Memory B cell (primary cell): ENCODE measurements around the gene CYRIA.

Source experiments
- ATAC-seq: fragments of 150-1000 bp; cut with Tn5 transposase; 2 replicates; pipeline ENCODE4 v1.10.0; 2021; ENCODE audit warnings: low read depth, mild to moderate bottlenecking, moderate library complexity
- DNase-seq, 2 donors: peaks; one replicate each; pipeline ENCODE4 v3.0.0; 2022; ENCODE audit warnings: low spot score in 2 of 2
- H3K27ac Mint-ChIP-seq: one replicate; pipeline ENCODE4 v1.8.0; 2022; ENCODE audit warnings: mild to moderate bottlenecking, moderate library complexity, mixed read lengths
- H3K27me3 Mint-ChIP-seq: one replicate; pipeline ENCODE4 v1.8.0; 2022; ENCODE audit warnings: mixed read lengths
- H3K36me3 Mint-ChIP-seq: one replicate; pipeline ENCODE4 v1.8.0; 2022; ENCODE audit warnings: mild to moderate bottlenecking, mixed read lengths
- H3K4me1 Mint-ChIP-seq: one replicate; pipeline ENCODE4 v1.8.0; 2022; ENCODE audit warnings: mixed read lengths
- H3K4me3 Mint-ChIP-seq: one replicate; pipeline ENCODE4 v1.8.0; 2022; ENCODE audit warnings: mild to moderate bottlenecking, moderate library complexity, mixed read lengths
- H3K9me3 Mint-ChIP-seq: one replicate; pipeline ENCODE4 v1.8.0; 2022; ENCODE audit warnings: mixed read lengths

The CYRIA gene

DNA sequence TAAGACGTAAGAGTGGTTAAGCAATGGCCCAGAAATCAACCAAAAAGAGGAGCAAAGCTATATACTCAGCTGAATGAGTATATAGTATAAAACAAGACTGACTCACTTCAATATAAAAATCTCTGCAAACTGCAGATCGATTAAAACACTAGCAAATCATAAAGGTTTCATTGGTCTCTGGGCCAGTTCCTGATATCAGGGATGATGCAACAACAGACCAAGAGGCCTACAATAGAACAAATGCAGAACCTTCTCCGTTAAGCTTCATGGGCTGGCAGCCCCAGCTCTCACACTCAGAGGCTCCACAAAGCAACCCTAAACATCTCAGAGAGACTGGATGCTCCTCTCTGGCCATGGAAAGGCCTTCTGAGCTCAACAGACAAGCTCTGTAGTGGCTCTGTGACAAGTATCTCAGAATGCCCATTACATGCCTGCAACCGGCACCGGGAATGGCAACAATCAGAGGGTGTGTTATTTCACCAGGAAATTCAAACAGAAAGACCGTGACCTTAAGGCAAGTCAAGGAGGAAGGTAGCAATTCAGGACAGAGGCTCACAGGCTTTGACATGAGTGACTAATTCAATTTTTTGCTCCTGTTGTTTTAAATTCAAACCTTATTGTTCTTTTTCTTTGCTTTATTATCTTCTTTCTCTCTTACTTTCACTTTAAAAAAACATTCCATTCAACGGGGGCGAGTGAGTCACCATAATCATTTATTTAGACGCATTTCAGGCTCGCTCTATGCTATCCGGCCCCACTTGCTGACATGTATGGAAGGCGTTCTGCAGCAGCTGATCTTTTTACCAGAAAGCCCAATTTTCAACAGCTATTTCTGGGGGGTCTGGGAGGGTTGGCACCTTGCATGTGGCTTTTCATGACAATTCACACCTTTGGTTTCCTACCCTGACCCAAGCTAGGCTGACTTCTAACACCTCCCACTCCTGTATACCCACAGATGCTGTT is 15.1 kb downstream of the CYRIA start:
- peak in 1 of 2 donors; percentile 22 for DNase-seq
- peak overlapping the region; percentile 79 for H3K4me3 Mint-ChIP-seq
- H3K36me3 Mint-ChIP-seq, result peaks cover 19% of the 10 kb centered on the region
- H3K9me3 Mint-ChIP-seq, result no peaks in the 10 kb centered on the region
- no peaks in the 10 kb centered on the region for H3K27me3 Mint-ChIP-seq
- H3K4me1 Mint-ChIP-seq, result peaks cover 72% of the 10 kb centered on the region
- peak; percentile 62 for ATAC-seq
- peak overlapping the region; percentile 96 for H3K27ac Mint-ChIP-seq

DNA sequence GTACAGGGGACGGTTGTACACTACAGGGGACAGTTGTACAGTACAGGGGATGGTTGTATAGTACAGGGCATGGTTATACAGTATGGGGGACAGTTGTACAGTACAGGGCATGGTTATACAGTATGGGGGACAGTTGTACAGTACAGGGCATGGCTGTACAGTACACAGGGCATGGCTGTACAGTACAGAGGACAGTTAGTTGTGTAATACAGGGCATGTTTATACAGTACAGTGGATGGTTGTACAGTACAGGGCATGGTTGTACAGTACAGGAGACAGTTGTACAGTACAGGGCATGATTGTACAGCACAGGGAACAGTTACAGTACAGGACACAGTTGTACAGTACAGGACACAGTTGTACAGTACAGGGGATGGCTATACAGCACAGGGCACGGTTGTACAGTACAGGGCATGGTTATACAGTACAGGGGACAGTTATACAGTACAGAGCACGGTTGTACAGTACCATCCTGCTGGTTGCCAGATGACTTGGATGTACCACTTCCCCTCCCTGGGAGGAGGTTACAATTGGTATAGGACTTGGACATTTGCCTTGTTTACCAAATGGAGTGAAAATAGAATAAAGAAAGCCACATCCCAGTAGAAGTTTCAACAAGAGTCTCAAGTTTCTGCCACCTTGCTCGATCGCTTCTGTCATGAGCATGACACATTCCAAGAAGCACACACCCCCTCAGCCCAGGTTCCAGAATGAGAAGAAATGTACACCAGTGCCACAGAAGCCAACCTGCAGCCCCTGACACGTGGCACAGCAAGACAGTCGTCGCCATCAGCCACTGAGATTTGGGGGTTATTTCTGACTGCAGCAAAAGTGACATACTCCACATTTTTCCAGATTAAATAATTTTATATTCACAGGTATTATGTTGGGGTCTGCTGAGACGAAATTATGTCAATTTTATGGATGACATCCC is 16.0 kb downstream of the CYRIA start:
- Mint-ChIP-seq H3K36me3 (peaks cover 22% of the 10 kb centered on the region), H3K4me3 (peak overlapping the region; percentile 33), H3K27me3 (no peaks in the 10 kb centered on the region), H3K27ac (peak overlapping the region; percentile 96), H3K4me1 (peaks cover 67% of the 10 kb centered on the region), H3K9me3 (no peaks in the 10 kb centered on the region)
- ATAC-seq (no peak), DNase-seq (no peak)

DNA sequence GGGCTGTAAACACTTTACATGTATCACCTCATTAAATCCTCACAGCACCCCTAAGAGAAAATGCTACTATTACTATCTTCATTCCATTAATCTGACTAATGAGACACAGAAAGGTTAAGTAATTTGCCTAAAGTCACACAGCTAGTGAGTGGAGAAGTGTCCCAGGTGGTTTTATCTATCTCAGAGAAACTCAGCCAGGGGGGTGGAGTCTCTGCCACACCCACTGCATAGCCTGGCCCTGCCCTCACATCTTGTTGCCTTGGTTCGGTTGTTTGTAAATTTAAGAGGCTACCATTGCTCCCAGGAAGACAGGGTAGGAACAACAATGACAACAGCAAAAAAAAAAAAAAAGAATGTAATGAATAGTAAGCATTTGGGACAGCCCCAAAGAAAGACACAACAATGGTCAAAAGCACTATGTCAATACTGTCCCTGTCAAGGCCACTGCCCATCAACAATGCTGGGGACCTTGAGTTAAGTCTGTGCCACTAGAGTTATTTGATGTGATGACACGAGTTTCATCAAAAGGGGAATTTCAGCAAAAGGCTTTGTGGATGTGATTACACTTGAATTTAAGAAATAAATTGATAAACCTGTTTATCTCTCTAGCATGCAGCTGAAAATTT is 17.5 kb downstream of the CYRIA start:
- H3K4me3 Mint-ChIP-seq, result no peak overlapping the region
- H3K27ac Mint-ChIP-seq, result peak overlapping the region; percentile 76
- peaks cover 19% of the 10 kb centered on the region for H3K36me3 Mint-ChIP-seq
- no peaks in the 10 kb centered on the region for H3K9me3 Mint-ChIP-seq
- DNase-seq (no peak), ATAC-seq (peak; percentile 41)
- H3K4me1 Mint-ChIP-seq, result peaks cover 67% of the 10 kb centered on the region
- no peaks in the 10 kb centered on the region for H3K27me3 Mint-ChIP-seq

DNA sequence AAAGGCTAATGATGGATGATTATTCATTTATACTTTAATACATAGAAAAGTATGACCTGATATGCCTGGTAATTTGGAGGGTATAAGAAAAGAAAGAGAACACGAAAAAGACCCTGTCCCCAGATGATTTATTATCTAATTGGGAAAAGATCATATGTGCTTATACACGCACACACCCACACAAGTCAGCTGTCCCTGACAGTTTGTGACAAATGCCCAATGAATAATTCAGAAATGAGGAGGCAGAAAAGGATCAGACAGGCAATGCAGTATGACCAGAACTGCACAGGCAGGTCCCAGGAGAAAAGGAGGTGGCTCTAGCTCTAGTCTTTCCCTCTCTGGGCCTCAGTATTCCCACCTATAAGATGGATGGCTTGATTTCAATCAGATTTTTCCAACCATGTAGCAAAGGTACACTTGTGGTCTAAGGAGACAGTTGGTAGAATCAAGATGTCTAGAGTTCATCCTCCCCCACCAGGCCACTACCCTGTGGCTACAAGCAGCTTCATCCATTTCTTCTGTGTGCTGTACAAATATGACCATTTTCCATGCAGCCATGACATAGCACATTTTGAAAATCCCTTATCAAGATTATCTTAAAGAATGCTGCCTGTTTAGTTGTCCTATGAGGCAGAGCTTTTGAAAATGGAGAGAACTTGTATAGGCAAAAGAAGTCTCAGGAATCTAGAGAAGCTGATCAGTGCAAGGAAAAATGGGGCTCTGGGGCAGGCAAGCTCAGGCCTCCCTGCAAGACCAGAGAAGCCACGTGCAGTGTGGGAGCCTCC is 19.7 kb downstream of the CYRIA start:
- no peak overlapping the region for H3K27ac Mint-ChIP-seq

DNA sequence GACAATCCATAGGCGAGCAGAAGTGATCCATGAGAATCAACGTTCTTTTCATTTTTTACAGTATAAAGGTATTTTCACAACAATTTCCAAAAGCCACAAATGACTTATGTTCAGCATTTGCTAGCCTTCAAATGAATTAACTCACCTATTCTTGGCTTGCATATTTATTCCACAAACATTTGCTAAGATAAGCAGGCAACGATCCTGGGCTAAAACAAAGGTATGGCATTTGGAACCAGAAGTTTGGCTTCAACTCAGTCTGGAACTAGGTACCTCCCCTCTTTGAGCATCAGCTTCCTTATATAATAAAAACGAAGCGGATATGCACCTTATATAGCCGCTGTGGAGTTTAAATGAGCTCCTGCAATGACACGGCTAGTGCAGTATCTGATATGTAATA is 20.5 kb downstream of the CYRIA start:
- peaks cover 66% of the 10 kb centered on the region for H3K4me1 Mint-ChIP-seq
- ATAC-seq, result no peak
- peaks cover 29% of the 10 kb centered on the region for H3K36me3 Mint-ChIP-seq
- H3K27ac Mint-ChIP-seq, result peak overlapping the region; percentile 76
- no peaks in the 10 kb centered on the region for H3K27me3 Mint-ChIP-seq
- H3K4me3 Mint-ChIP-seq, result no peak overlapping the region
- no peak for DNase-seq
- no peaks in the 10 kb centered on the region for H3K9me3 Mint-ChIP-seq

More for the DNA sequence above, 19.7 kb downstream of the CYRIA start:
- H3K27me3 Mint-ChIP-seq, result no peaks in the 10 kb centered on the region
- H3K36me3 Mint-ChIP-seq, result peaks cover 28% of the 10 kb centered on the region
- H3K9me3 Mint-ChIP-seq, result no peaks in the 10 kb centered on the region
- H3K4me1 Mint-ChIP-seq, result peaks cover 72% of the 10 kb centered on the region
- H3K4me3 Mint-ChIP-seq, result no peak overlapping the region
- no peak for ATAC-seq
- no peak for DNase-seq

DNA sequence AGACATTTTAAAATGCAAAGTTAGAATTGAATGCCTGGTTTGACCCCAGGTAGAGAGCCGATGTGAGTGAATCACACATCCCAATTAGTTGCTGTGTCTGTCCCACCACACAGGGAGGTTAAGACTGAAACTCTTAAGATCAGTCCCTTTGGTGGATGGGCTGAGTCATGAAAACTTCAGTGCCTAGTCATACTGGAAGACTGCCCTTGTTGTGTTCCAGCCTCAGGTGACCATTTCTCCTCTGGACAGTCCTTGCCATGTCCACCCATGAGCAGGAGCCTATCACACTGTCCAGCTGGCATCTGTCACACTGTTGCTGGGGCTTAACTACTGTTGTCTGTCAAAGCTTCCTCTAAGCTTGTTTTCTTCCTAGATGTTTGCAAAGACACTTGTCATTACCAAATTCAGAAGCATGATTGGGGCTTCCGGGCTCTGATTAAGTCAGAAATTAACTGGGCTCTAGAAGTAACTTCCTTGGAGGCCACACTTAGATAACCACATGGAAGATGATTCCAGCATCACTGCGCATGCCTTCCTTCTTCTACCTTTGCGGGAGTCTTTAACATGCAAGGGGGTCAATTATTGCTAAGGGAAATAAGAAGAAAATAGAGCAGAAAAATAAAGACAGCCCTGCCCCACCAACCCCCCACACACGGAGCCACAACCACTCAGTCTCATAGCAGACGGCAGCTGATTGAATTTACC is 21.3 kb downstream of the CYRIA start:
- no peaks in the 10 kb centered on the region for H3K9me3 Mint-ChIP-seq
- H3K4me3 Mint-ChIP-seq, result no peak overlapping the region
- ATAC-seq, result no peak
- H3K27ac Mint-ChIP-seq, result peak overlapping the region; percentile 76
- peaks cover 61% of the 10 kb centered on the region for H3K4me1 Mint-ChIP-seq
- no peak for DNase-seq
- no peaks in the 10 kb centered on the region for H3K27me3 Mint-ChIP-seq
- H3K36me3 Mint-ChIP-seq, result peaks cover 26% of the 10 kb centered on the region

DNA sequence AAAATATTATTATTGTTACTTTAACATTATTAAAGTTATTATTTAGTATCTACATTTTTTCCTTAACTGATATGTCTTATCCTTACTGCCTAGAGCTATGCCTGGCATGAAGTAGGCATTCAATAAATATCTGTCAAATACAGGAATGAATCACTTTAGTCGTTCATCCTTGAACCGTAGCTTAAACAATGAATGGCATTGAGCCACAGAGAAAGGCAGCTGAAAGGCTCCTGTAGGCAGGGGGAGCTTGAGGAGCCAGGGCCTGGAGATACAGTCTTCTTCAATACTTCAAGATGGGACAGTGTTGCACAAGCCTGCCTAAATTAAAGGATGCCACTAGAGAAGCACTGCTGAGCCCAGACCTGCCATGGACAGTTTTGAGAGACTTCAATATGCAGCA is 22.5 kb downstream of the CYRIA start:
- Mint-ChIP-seq H3K27ac (no peak overlapping the region), H3K4me3 (no peak overlapping the region), H3K27me3 (no peaks in the 10 kb centered on the region), H3K4me1 (peaks cover 65% of the 10 kb centered on the region), H3K9me3 (no peaks in the 10 kb centered on the region), H3K36me3 (peaks cover 28% of the 10 kb centered on the region)
- no peak for DNase-seq
- no peak for ATAC-seq

DNA sequence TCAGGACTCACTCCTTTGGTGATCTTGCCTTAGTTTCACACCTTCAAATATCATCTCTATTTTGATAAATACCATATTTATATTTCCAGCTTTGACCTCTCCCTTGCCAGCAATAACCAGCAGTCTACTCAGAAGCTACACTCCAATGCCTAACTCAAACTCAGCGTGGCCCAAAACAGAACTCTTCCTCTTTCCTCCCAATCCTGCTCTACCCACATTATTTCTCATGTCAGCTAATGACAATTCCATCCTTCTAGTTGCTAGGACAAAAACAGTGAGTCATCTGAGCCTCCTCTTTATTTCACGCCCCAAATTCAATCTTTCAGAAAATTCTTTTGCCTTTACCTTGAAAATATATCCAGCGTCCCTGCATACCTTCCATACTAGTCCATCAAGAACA is 23.5 kb downstream of the CYRIA start:
- DNase-seq (no peak), ATAC-seq (no peak)
- Mint-ChIP-seq H3K4me1 (peaks cover 62% of the 10 kb centered on the region), H3K27ac (no peak overlapping the region), H3K27me3 (no peaks in the 10 kb centered on the region), H3K4me3 (no peak overlapping the region), H3K9me3 (peaks cover 2% of the 10 kb centered on the region), H3K36me3 (peaks cover 36% of the 10 kb centered on the region)

DNA sequence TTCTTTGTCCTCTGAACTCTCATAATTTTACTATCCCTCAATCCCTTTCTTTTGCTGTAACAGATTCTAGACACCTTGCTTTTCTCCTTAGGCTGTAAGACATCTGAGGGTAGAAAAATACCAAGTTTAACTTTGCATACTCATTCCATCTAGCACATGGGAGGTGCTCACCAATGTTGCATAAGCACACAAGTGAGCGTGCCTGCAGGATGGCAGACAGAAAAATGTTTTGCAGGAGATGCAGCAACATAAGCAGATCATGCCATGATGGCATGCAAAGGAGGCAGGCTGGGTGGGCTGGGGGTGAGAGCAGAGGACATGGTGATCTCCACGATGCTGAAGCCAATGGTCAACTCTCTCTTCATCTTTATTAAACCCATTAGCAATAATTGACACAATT is 24.1 kb downstream of the CYRIA start:
- Mint-ChIP-seq H3K27ac (peak overlapping the region; percentile 63), H3K27me3 (no peaks in the 10 kb centered on the region), H3K9me3 (peaks cover 2% of the 10 kb centered on the region), H3K4me3 (no peak overlapping the region), H3K4me1 (peaks cover 61% of the 10 kb centered on the region), H3K36me3 (peaks cover 39% of the 10 kb centered on the region)
- DNase-seq (no peak), ATAC-seq (no peak)

DNA sequence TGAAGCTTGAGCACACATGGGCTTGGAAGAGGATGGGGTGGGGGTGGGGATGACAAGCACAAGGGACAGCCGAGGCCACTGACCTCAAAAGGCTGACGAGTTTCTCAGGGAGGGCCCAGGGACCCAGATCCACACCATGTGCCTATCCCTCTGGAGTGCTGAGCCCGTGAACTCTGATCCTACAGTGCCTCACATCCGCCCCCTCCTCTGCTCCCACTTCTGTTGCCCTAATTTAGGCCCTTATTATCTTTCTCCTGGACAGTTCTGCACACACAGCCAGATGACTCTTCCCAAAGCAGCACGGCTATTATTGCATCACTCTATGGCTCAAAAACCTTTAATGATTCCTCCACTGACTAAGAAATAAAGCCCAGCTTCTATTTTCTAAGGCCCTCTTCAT is 24.8 kb downstream of the CYRIA start:
- H3K27ac Mint-ChIP-seq, result no peak overlapping the region
- H3K4me1 Mint-ChIP-seq, result peaks cover 62% of the 10 kb centered on the region
- no peak for DNase-seq
- H3K9me3 Mint-ChIP-seq, result peaks cover 2% of the 10 kb centered on the region
- H3K4me3 Mint-ChIP-seq, result no peak overlapping the region
- peaks cover 40% of the 10 kb centered on the region for H3K36me3 Mint-ChIP-seq
- ATAC-seq, result no peak
- H3K27me3 Mint-ChIP-seq, result no peaks in the 10 kb centered on the region

DNA sequence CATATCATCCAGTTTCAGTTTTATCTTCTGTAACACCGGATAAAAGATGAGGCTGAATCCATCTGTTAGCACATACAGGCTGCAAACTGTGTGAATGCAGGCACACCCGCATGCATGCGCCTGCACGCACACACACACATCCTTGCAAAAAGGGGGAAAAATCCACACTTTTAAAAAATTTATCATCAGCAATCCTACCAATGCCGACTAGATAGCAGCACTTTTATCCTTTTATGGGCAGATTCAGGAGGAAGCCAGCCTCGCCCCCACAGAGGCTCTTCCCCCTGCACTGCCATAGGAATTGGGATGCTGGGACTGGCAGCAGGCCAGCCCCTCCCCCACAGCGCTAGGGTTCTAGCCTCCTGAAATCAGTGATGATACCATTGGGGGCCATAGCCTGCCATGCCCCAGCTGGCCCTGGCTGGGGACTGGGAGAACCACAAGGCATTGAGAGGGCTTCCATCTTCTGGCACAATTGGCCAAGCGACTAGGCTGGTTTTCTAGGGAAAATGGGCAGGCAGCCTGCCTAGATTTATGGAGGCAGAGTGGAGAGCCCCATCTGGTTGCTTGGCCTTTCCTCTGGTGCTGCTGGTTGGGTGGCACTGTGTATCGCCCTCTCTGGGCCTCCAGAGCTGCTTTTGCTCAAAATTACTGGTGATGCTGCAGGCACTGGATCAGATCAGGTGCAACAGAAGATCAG is 25.5 kb downstream of the CYRIA start:
- Mint-ChIP-seq H3K27me3 (no peaks in the 10 kb centered on the region), H3K9me3 (peaks cover 2% of the 10 kb centered on the region), H3K4me3 (no peak overlapping the region), H3K36me3 (peaks cover 34% of the 10 kb centered on the region), H3K4me1 (peaks cover 62% of the 10 kb centered on the region), H3K27ac (no peak overlapping the region)
- DNase-seq (no peak), ATAC-seq (no peak)

DNA sequence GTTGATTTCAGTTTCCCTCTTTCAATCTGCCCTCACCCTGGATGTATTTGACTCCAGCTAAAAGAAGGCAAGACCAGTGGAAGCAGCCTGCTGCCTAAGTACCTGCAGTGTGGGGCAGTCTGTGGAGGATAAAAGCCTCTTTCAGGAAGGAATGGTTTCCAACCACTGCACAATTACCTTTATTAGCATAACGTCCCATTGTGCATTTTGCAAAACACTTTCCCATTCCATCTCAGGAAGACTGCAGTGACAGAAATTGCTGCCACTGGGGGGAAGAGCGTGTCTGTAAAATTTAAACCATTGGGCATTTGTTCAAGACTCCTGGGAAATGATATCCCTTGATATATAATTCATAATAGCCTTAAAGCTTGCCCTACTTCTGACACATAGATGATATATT is 26.2 kb downstream of the CYRIA start:
- peaks cover 65% of the 10 kb centered on the region for H3K4me1 Mint-ChIP-seq
- H3K4me3 Mint-ChIP-seq, result no peak overlapping the region
- H3K36me3 Mint-ChIP-seq, result peaks cover 32% of the 10 kb centered on the region
- DNase-seq (no peak), ATAC-seq (no peak)
- H3K27me3 Mint-ChIP-seq, result no peaks in the 10 kb centered on the region
- H3K9me3 Mint-ChIP-seq, result peaks cover 2% of the 10 kb centered on the region
- H3K27ac Mint-ChIP-seq, result peak overlapping the region; percentile 65
